K562 (cell line): ENCODE data around the gene CTSO. TPM values are rescaled to one million over a fixed set of nuclear protein-coding genes. Genes with fewer than 3 reads are reported as not detected.

Experiments used
- ATAC-seq: fragments of 200-7000 bp; cut with Tn5 transposase; 3 replicates; pipeline ENCODE4 v1.9.1; 2020; ENCODE audit warnings: moderate library complexity
- BruUV-seq: library from RNA; stranded (reverse); fragments of 400-500 nt; replicated peaks from 2 replicates; lab custom pipeline; 2021; lab: Mats Ljungman, UMichigan
- CTCF ChIA-PET: fragments of 300-600 bp; formaldehyde crosslinking; extraction: SDS; loops from one replicate; lab custom pipeline; 2021; ENCODE audit warnings: low intra/inter-chr PET ratio; lab: Yijun Ruan, JAX
- POLR2A ChIA-PET: fragments of 300-600, 350-650 bp; sonication (Branson Sonifier 250); formaldehyde crosslinking; extraction: SDS; loops from one replicate; lab custom pipeline; 2021; ENCODE audit warnings: antibody characterized with exemption, inconsistent platforms; lab: Yijun Ruan, JAX
- DNase-seq, 4 experiments: peaks; one replicate each; pipeline versions ENCODE4 v3.0.0 to v3.0.0-alpha.2; 2011 to 2018; ENCODE audit warnings: low spot score in 3 of 4, mixed read lengths in 3 of 4; ENCODE audit errors: extremely low read depth in 1 of 4
- FAIRE-seq: peaks from 2 replicates; lab custom pipeline; 2011; peaks lifted over from hg19 to GRCh38; lab: Jason Lieb, UNC
- H2AFZ ChIP-seq: 2 replicates; pipeline ENCODE4 v1.6.0; 2011; ENCODE audit warnings: low read depth, low read length, control low read depth, inconsistent platforms
- H3K27ac ChIP-seq: fragments of 200-600 bp; 3 replicates; pipeline ENCODE4 v1.8.0; 2011; ENCODE audit warnings: low read depth, mild to moderate bottlenecking, control low read depth, inconsistent platforms, low read length, moderate library complexity, mixed read lengths; ENCODE audit errors: extremely low read depth
- H3K27me3 ChIP-seq, 2 experiments: fragments of 300-600 bp in 1 of 2; 2 replicates in 1 of 2; 3 replicates in 1 of 2; pipeline versions ENCODE4 v1.6.0 to v1.8.0; 2011; ENCODE audit warnings: inconsistent platforms in 2 of 2, low read length in 2 of 2, mild to moderate bottlenecking in 1 of 2, mixed read lengths in 1 of 2, moderate library complexity in 1 of 2; ENCODE audit not compliant: control insufficient read depth in 2 of 2, insufficient read depth in 2 of 2
- H3K36me3 ChIP-seq: fragments of 300-600 bp; 3 replicates; pipeline ENCODE4 v1.8.0; 2011; ENCODE audit warnings: mild to moderate bottlenecking, low read length, inconsistent platforms; ENCODE audit not compliant: control insufficient read depth, insufficient read depth
- H3K4me1 ChIP-seq, 2 experiments: fragments of 200-600 bp in 1 of 2; replicated peaks in 1 of 2; 2 replicates in 1 of 2; 3 replicates in 1 of 2; pipeline versions ENCODE4 v1.5.1 to v1.8.0; 2011; ENCODE audit warnings: inconsistent platforms in 2 of 2, low read length in 2 of 2, mild to moderate bottlenecking in 1 of 2, mixed read lengths in 1 of 2, moderate library complexity in 1 of 2; ENCODE audit not compliant: control insufficient read depth in 2 of 2, insufficient read depth in 2 of 2
- H3K4me2 ChIP-seq: 2 replicates; pipeline ENCODE4 v1.6.1; 2011; ENCODE audit warnings: low read length, control low read depth, inconsistent platforms, mixed read lengths; ENCODE audit not compliant: insufficient read depth
- H3K4me3 ChIP-seq: fragments of 200-600 bp; sonication (generic), shearing (Covaris generic); 2 replicates; pipeline ENCODE4 v1.5.1; 2016; ENCODE audit warnings: control low read depth, inconsistent platforms
- H3K79me2 ChIP-seq: fragments of 200-600 bp; 3 replicates; pipeline ENCODE4 v1.8.0; 2011; ENCODE audit warnings: low read length, inconsistent platforms; ENCODE audit not compliant: control insufficient read depth, insufficient read depth
- H3K9ac ChIP-seq, 2 experiments: 2 replicates each; pipeline versions ENCODE4 v1.6.0 to v1.6.1; 2011; ENCODE audit warnings: low read depth in 2 of 2, low read length in 2 of 2, control low read depth in 1 of 2, inconsistent platforms in 1 of 2, mild to moderate bottlenecking in 1 of 2, mixed read lengths in 1 of 2; ENCODE audit not compliant: insufficient read depth in 1 of 2
- H3K9me1 ChIP-seq: one replicate; pipeline ENCODE4 v1.6.0; 2011; ENCODE audit warnings: inconsistent platforms, mild to moderate bottlenecking, low read length, moderate library complexity; ENCODE audit not compliant: control insufficient read depth, insufficient read depth
- H3K9me3 ChIP-seq: replicated peaks from 2 replicates; pipeline ENCODE4 v1.5.1; 2011; ENCODE audit warnings: low read depth, low read length, inconsistent platforms; ENCODE audit not compliant: control insufficient read depth, insufficient read depth
- H4K20me1 ChIP-seq: replicated peaks from 2 replicates; pipeline ENCODE4 v1.6.1; 2011; ENCODE audit warnings: low read length, inconsistent platforms, mixed read lengths; ENCODE audit not compliant: control insufficient read depth, insufficient read depth
- ELF4 ChIP-seq: fragments of 450-650 bp; formaldehyde crosslinking; IDR thresholded peaks from 2 replicates; pipeline ENCODE4 v1.4.0; 2022; ENCODE audit warnings: missing genetic modification characterization
- MAX ChIP-seq: sonication (generic); formaldehyde crosslinking; IDR thresholded peaks from 2 replicates; pipeline ENCODE4 v1.9.0; 2022; ENCODE audit warnings: mild to moderate bottlenecking, missing genetic modification reagents
- MCM5 ChIP-seq: fragments of 450-650 bp; IDR thresholded peaks from 2 replicates; pipeline ENCODE4 v1.6.1; 2016; ENCODE audit warnings: low read depth
- NFIX ChIP-seq: fragments of 250-450 bp; sonication (Bioruptor Pico); IDR thresholded peaks from 2 replicates; pipeline ENCODE4 v1.4.0; 2020; ENCODE audit warnings: low read depth, mild to moderate bottlenecking, moderate library complexity
- NR1H2 ChIP-seq: sonication (generic); formaldehyde crosslinking; IDR thresholded peaks from 2 replicates; pipeline ENCODE4 v1.4.0; 2020; ENCODE audit warnings: mild to moderate bottlenecking, missing genetic modification reagents
- SMAD2 ChIP-seq: fragments of 150-350 bp; IDR thresholded peaks from 2 replicates; pipeline ENCODE4 v1.6.1; 2014; ENCODE audit warnings: low read depth, mild to moderate bottlenecking, low read length
- TAF9B ChIP-seq: fragments of 450-650 bp; IDR thresholded peaks from 2 replicates; pipeline ENCODE4 v1.6.1; 2018; ENCODE audit warnings: mild to moderate bottlenecking; ENCODE audit not compliant: partially characterized antibody
- ZC3H11A ChIP-seq: IDR thresholded peaks from 2 replicates; pipeline ENCODE4 v1.6.1; 2012; ENCODE audit warnings: low read depth, low read length, improper control_type of control experiment
- ZNF217 ChIP-seq: sonication (generic); formaldehyde crosslinking; IDR thresholded peaks from 2 replicates; pipeline ENCODE4 v1.8.0; 2022; ENCODE audit warnings: mild to moderate bottlenecking, missing genetic modification reagents
- WGBS: fragments of 100-300 bp; shearing (Covaris generic); methylation state at CpG from one replicate; pipeline ENCODE4 v1.1.6; 2016; ENCODE audit warnings: low coverage, mixed read lengths; ENCODE audit not compliant: insufficient coverage; ENCODE audit errors: missing lambda C conversion rate; 5-methylcytosine and 5-hydroxymethylcytosine counted together
- in situ Hi-C: fragments of 300-500 bp; cut with MboI; formaldehyde crosslinking; loops from 4 replicates; pipeline ENCODE4 v1.15.0; 2018; ENCODE audit warnings: inconsistent platforms, mixed read lengths
- intact Hi-C: fragments of 100-400 bp; cut with micrococcal nuclease; formaldehyde crosslinking; loops from 2 replicates; pipeline ENCODE4 v1.14.2; 2022
- polyA plus RNA-seq, 8 experiments: library from polyadenylated mRNA; depleted of rRNA in 4 of 8; stranded (reverse) in 5 of 8; unstranded in 3 of 8; fragments of >200 nt; fragmentation: Nextera tagmentation in 2 of 8; fragmentation: Illumina TruSeq in 1 of 8; extraction: Ambion mirVana in 2 of 8; extraction: Trizol in 1 of 8; gene quantifications; 2 replicates each; pipeline versions ENCODE4 v1.2.1 to v1.2.3, GENCODE V29; 2011 to 2014; ENCODE audit warnings: inconsistent platforms in 1 of 8, missing spikeins in 1 of 8
- total RNA-seq, 7 experiments: library from RNA; depleted of rRNA in 6 of 7; stranded (reverse); fragments of >200 nt in 6 of 7; fragmentation: Illumina TruSeq in 2 of 7; extraction: Trizol in 2 of 7; gene quantifications; 2 replicates each; pipeline versions ENCODE4 v1.2.1 to v1.2.3, GENCODE V29; 2011 to 2021; ENCODE audit warnings: low replicate concordance in 1 of 7

The CTSO gene
- total and polyA plus RNA-seq, 9 of the 15 experiments (the other 6 are each of a cell fraction or from before 2014, with no cell fraction given): 0.03 to 0.07 (median 0.04) TPM; not detected in 5

- ChIA-PET POLR2A (no interaction called here), CTCF (no interaction called here)
- TF ChIP-seq TAF9B (no peak), MAX (CRISPR knock-in tag) (no peak), SMAD2 (no peak), NFIX (CRISPR knock-in tag) (no peak), ZNF217 (CRISPR knock-in tag) (no peak), MCM5 (no peak), NR1H2 (CRISPR knock-in tag) (no peak), ZC3H11A (no peak), ELF4 (no peak)
- ATAC-seq (no peak), DNase-seq (no peak), FAIRE-seq (no peak)
- Histone ChIP-seq H3K9me1 (no peaks in the 10 kb centered on the region), H3K27me3 (no peaks in the 10 kb centered on the region), H3K36me3 (no peaks in the 10 kb centered on the region), H3K9me3 (no peaks in the 10 kb centered on the region), H2AFZ (no peak overlapping the region), H3K4me3 (no peak overlapping the region), H3K9ac (no peak overlapping the region), H3K79me2 (no peaks in the 10 kb centered on the region), H3K4me2 (no peak overlapping the region), H4K20me1 (no peaks in the 10 kb centered on the region), H3K4me1 (no peaks in the 10 kb centered on the region), H3K27ac (no peak overlapping the region)
- intact Hi-C loops: no loop called here
- 3% methylated on average over 6 of the region's 6 CpGs for WGBS
- in situ Hi-C loops: no loop called here
- BruUV-seq: no TSS peak
Measured at GRCh38 chr4:155885666-155886065, 68.0 kb downstream of the CTSO start.
